Thymus (tissue), 11 donors: ENCODE data around the gene PARD3. TPM values are rescaled to one million over a fixed set of nuclear protein-coding genes. Genes with fewer than 3 reads are reported as not detected.

Source experiments
- DNase-seq, 9 donors: peaks; one replicate each; pipeline ENCODE4 v3.0.0-alpha.2; 2013; ENCODE audit warnings: low spot score in 9 of 9, low read depth in 6 of 9, missing footprints in 1 of 9
- H3K27ac ChIP-seq, 2 donors: one replicate each; pipeline ENCODE4 v1.5.1; 2013; ENCODE audit warnings: control low read depth in 1 of 2, low read depth in 1 of 2, low read length in 1 of 2, mild to moderate bottlenecking in 1 of 2, moderate library complexity in 1 of 2
- H3K27me3 ChIP-seq, 2 donors: one replicate each; pipeline ENCODE4 v1.5.1; 2013; ENCODE audit warnings: low read length in 1 of 2; ENCODE audit not compliant: control insufficient read depth in 2 of 2, insufficient read depth in 1 of 2
- H3K36me3 ChIP-seq, 2 donors: one replicate each; pipeline ENCODE4 v1.5.1; 2013; ENCODE audit warnings: low read length in 1 of 2, mild to moderate bottlenecking in 1 of 2, moderate library complexity in 1 of 2; ENCODE audit not compliant: control insufficient read depth in 2 of 2, insufficient read depth in 2 of 2
- H3K4me1 ChIP-seq, 2 donors: one replicate each; pipeline ENCODE4 v1.5.1; 2013; ENCODE audit warnings: low read length in 2 of 2; ENCODE audit not compliant: control insufficient read depth in 2 of 2, insufficient read depth in 2 of 2
- H3K4me3 ChIP-seq, 2 donors: one replicate each; pipeline ENCODE4 v1.5.1; 2013; ENCODE audit warnings: low read length in 2 of 2, control low read depth in 1 of 2, mild to moderate bottlenecking in 1 of 2
- H3K9me3 ChIP-seq, 2 donors: one replicate each; pipeline ENCODE4 v1.5.1; 2013; ENCODE audit warnings: low read length in 1 of 2, mild to moderate bottlenecking in 1 of 2; ENCODE audit not compliant: control insufficient read depth in 2 of 2, insufficient read depth in 1 of 2
- WGBS: extraction: QIAGEN DNeasy Blood & Tissue Kit; methylation state at CpG from one replicate; pipeline ENCODE4 v1.1.7; 2013; 5-methylcytosine and 5-hydroxymethylcytosine counted together
- polyA plus RNA-seq: library from polyadenylated mRNA; stranded (reverse); fragments of 200-250 nt; gene quantifications from one replicate; pipeline ENCODE4 v1.2.3, GENCODE V29; 2013
- total RNA-seq: library from RNA; stranded (reverse); fragments of 120-200 nt; gene quantifications from one replicate; pipeline ENCODE4 v1.2.4, GENCODE V29; 2013
- donor health status: healthy.

Gene PARD3
- total and polyA plus RNA-seq, 2 donors, result 13.3 to 23.5 TPM

DNA sequence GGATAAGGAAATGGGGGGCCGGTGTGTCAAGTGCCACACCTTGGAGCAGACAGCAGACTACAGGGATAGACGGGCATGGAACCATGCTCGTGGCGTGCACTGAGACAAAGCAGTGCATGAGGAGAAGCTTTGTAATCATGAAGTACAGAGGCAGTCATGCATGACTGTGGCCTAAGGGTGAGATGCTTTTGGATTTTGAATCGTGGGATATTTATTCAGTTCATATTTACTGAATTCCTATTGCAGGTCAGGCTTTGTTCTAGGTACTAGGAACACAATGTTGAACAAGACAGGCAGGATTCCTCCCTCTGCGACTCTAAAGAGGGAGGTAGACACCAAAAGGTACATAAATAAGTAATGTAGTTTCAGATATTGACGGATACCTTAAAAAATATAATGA, 597.6 kb downstream of the PARD3 start:
- H3K27ac ChIP-seq, result no peak overlapping the region
- DNase-seq, result no peak
- H3K36me3 ChIP-seq, result no peaks in the 10 kb centered on the region
- peaks cover 12 to 15% of the 10 kb centered on the region in 2 donors for H3K4me1 ChIP-seq
- no peaks in the 10 kb centered on the region for H3K27me3 ChIP-seq
- WGBS, result 97% methylated on average over 7 of the region's 7 CpGs
- no peaks in the 10 kb centered on the region for H3K9me3 ChIP-seq
- no peak overlapping the region for H3K4me3 ChIP-seq

DNA sequence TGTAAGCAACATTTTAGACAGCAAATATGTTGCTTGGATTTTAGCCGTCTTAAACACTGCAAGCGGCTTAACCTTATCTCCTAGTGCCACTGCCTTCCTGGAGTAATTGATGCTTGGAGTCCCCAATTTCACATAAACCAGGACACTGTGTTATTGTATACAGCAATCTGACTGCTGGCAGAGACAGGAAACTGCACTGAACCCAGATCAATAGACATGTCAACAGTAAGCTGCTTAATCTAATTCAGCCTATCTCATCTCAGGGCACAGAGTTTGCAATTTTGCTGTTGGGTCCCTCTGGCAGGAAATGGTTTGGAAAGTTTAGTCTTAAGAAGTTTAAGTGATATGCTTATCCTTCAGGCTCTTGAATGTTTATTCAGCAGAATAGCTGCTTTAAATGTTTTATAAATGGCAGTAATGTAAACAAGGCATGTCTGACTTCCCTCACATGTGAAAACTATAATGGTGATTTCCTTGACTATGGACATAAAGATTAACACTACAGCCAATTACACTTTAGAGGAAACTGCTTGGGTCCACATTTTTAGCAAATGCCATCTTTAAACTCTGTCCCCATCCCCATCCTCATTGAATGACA, 598.6 kb downstream of the PARD3 start:
- 94% methylated on average over 2 of the region's 2 CpGs for WGBS
- Histone ChIP-seq H3K9me3 (no peaks in the 10 kb centered on the region), H3K27ac (no peak overlapping the region), H3K27me3 (no peaks in the 10 kb centered on the region), H3K4me1 (peaks cover 12 to 15% of the 10 kb centered on the region in 2 donors), H3K4me3 (no peak overlapping the region), H3K36me3 (no peaks in the 10 kb centered on the region)
- no peak for DNase-seq

DNA sequence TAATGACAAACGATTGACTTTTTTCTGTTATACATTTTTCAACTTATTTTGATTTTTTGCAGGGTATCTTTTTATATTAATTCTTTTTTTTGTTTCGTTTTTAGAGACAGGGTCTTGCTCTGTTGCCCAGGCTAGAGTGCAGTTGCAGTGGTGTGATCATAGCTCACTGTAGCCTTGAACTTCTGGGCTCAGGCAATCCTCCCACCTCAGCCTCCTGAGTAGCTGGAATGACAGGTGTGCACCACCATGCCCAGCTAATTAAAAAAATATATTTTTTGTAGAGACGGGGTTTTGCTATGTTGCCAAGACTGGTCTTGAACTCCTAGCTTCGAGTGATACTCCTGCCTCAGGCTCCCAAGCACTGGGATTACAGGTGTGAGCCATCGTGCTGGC, 601.3 kb downstream of the PARD3 start:
- Histone ChIP-seq H3K27ac (no peak overlapping the region), H3K4me1 (no peaks in the 10 kb centered on the region), H3K9me3 (no peaks in the 10 kb centered on the region), H3K27me3 (no peaks in the 10 kb centered on the region), H3K4me3 (no peak overlapping the region), H3K36me3 (no peaks in the 10 kb centered on the region)
- DNase-seq, result no peak
- WGBS, result 96% methylated on average over 5 of the region's 5 CpGs

DNA sequence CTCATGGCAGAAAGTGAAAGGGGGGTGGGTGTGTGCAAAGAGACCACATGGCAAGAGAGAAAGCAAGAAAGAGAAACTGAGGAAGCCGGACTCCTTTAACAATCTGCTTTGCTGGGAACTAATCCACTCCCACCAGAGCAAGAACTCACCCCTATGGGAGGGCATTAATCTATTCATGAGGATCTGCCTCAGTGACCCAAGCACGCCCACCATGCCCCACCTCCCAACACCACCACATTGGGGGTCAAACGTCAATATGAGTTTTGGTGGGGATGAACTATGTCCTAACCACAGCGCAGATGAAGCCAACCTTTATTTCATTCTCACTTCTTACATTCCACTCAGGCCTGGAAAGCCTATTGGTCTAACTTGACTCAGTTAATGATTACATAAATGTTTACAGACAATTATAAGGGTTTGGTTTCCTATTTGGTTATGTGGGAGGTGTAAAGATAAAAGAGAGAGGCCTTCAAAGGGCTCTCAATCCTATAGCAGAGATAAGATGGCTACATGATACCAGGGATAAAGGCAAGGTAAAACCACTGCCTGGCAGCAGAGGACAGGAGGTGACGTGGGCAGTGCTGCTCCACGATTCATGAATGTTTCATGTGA, 601.8 kb downstream of the PARD3 start:
- Histone ChIP-seq H3K27me3 (no peaks in the 10 kb centered on the region), H3K36me3 (no peaks in the 10 kb centered on the region), H3K9me3 (no peaks in the 10 kb centered on the region), H3K4me3 (no peak overlapping the region), H3K4me1 (no peaks in the 10 kb centered on the region), H3K27ac (no peak overlapping the region)
- 95% methylated on average over 6 of the region's 6 CpGs for WGBS
- DNase-seq, result no peak

DNA sequence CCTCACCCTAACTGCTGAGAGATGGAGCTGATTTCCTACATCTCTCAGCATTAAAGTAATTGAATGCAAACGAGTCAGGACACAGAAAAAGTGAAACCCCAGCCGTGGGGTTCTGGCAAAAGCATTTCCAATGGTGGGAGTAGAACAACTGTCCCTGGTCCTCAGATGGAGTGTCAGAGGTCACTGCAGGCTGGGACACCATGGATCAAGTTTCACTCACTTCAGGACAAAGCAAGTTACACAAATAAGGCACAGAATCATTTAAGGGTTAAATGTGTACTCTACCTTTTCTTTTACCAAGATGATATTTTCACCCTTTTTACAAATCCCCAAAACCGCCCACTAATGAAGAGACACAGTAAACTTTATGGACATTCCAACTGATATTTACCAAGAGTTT, 607.8 kb downstream of the PARD3 start:
- DNase-seq, result no peak
- Histone ChIP-seq H3K9me3 (no peaks in the 10 kb centered on the region), H3K27ac (no peak overlapping the region), H3K27me3 (no peaks in the 10 kb centered on the region), H3K4me1 (peaks cover 0 to 21% of the 10 kb centered on the region in 2 donors), H3K4me3 (no peak overlapping the region), H3K36me3 (no peaks in the 10 kb centered on the region)
- WGBS, result 97% methylated on average over 3 of the region's 3 CpGs

DNA sequence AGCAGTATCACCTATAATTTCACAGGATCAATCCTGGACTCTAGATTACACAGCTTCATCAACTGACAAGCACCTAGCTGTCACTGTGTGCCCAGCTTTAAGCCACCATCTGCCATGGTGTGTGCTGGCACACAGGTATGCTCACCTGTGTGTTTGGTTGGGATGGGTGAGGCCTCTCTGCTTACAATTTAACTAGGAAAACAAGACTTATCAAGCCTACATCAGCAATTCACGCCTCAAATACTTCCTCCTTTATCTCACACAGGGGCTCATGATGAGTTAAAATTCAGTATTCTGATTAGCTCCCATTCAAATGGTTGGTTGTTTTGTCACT, 608.2 kb downstream of the PARD3 start:
- Histone ChIP-seq H3K4me1 (peaks cover 0 to 21% of the 10 kb centered on the region in 2 donors), H3K36me3 (no peaks in the 10 kb centered on the region), H3K4me3 (no peak overlapping the region), H3K9me3 (no peaks in the 10 kb centered on the region), H3K27me3 (no peaks in the 10 kb centered on the region), H3K27ac (no peak overlapping the region)
- 95% methylated on average over 1 of the region's 1 CpG for WGBS
- no peak for DNase-seq

DNA sequence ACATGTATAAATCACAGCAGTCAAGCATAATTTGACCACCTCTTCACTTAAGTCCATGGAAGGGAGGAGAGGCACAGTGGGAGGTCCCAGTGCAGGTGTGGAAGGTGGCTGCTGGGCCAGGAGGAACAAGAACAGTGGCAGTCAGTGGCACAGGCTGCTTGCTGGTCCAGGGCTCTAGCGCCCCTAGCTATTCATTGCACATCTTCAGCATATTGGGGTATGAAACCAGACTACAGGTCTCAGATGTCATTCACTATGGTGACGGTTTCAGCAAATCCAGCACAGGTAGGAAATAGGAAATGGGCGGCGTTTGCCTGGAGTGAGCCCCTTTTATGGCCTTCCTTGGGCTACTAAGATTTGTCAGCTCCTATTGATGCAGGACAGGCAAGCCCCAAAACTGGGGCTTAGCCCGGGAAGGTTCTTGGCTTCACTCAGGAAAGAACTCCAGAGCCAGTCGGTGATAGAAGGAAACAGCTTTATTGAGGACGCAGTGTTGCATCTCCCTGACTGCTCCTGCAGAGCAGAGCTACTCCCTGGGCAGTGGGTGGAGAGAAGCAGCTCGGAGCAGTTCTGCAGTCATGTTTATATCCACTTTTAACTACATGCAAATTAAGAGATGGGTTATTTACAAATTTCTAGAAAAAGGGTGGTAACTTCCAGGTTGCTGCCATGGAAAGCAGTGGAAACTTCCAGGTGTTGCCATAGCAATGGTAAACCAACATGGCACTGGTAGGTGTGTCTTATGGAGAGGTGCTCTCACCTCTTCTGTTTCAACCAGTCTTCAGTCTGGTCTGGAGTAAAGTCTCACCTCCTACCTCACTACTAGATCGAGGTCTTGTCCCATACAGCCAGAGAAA, 608.8 kb downstream of the PARD3 start:
- Histone ChIP-seq H3K36me3 (no peaks in the 10 kb centered on the region), H3K27me3 (no peaks in the 10 kb centered on the region), H3K4me3 (no peak overlapping the region), H3K27ac (no peak overlapping the region), H3K4me1 (peaks cover 0 to 21% of the 10 kb centered on the region in 2 donors), H3K9me3 (no peaks in the 10 kb centered on the region)
- WGBS, result 96% methylated on average over 9 of the region's 9 CpGs
- DNase-seq, result no peak

DNA sequence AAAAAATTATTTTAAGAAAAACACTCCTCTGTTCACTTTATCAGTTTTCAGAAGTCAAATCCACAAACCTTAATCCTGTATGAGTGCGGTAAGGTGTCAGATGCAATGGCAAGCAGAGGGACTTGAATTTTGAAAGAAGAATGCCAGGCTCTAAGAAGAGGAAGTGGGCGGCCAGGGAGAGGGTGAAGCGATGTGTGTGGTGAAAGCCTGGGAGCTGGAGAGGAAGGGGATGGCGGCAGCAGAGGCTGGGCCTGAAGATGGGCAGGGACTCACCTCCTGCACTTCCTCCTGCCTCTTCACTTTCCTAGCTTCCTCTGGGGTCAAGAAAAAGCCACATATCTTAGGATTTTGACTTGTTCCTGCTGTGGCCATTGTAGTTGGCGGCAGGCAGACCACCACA, 609.6 kb downstream of the PARD3 start:
- WGBS, result 13% methylated on average over 5 of the region's 5 CpGs
- H3K4me3 ChIP-seq, result no peak overlapping the region
- peak in 3 of 9 donors; percentile 21 to 52 (median 30) for DNase-seq
- H3K4me1 ChIP-seq, result peaks cover 0 to 28% of the 10 kb centered on the region in 2 donors
- H3K36me3 ChIP-seq, result no peaks in the 10 kb centered on the region
- H3K9me3 ChIP-seq, result no peaks in the 10 kb centered on the region
- H3K27ac ChIP-seq, result peak overlapping the region in 1 of 2 donors; percentile 26
- H3K27me3 ChIP-seq, result no peaks in the 10 kb centered on the region

DNA sequence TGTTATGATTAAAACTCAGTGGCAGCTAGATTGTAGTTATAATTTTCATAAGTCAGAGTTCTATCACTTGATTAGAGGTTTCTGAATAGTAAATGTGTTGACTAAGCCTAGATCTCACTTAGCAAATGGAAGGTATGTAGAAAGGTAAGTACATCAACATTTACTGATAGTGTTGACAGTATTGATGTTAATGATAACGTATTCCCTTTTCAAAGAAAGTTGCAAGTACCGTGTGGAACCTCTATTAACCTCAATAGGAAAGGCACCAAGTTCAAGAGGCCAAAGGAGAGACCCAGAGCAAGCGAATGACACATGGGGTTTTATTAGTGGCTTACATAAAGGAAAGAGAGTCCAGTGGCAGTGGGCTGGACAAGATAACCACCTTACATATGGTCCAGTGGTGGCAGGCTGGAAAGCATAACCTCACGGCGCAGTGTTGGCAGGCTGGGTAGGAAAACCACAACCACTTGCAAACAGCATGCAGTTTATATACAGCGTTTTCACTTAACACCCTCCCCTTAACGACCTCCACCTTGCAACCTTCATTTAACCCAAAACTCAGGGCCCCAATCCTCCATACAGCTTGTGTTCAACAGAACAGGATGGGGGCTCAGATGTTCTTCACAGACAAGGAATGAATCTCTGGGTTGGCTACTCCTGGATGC, 611.0 kb downstream of the PARD3 start:
- no peaks in the 10 kb centered on the region for H3K9me3 ChIP-seq
- no peak overlapping the region for H3K27ac ChIP-seq
- H3K4me3 ChIP-seq, result no peak overlapping the region
- no peak for DNase-seq
- H3K36me3 ChIP-seq, result no peaks in the 10 kb centered on the region
- WGBS, result 57% methylated on average over 7 of the region's 7 CpGs
- peaks cover 0 to 29% of the 10 kb centered on the region in 2 donors for H3K4me1 ChIP-seq
- no peaks in the 10 kb centered on the region for H3K27me3 ChIP-seq
